Measurements from ENCODE around the gene NMNAT2.
A peak's percentile ranks its signal among the peaks of the same experiment; 100 is the strongest.

The NMNAT2 gene

DNA sequence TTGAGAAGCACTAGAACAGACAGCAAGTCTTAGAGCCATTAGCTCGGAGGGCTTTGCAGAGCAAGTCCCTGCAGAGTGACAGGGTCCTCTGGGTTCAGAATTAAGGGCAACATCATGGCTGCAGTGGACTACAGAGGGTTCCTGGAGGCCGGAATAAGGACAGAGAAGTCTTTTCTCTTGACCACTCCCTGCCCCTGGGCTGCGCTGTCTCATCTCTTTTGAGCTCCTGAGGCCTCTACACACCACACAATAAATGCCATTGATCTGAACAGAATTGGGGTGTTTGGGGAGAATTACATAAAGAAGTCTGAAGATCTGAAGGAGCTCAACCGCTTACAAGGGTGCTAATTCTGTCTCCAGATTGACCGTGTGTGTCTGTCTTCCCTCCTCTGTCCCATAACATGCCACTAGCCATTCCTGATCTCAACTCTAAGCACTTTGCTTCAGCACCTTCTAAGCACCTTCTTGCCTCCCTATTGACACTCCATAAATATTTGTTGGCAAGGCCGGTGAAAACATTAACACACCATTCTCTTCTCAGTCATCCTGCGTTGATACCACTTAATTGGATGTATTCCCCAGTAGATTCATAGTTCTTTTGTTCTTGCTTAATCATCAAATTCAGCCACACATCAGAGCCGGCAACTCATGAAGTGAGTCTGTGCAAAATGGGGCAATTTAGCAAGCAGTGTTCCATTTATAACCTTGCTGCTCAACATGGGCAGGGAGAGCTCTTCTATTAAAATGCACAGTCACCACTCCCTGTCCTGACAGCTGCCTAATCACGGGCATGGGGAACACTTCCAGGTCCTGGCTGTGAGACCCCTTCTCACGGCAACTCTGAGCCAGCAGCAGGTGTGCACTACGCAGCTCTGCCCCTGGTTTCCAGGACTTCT is 49.7 kb downstream of the NMNAT2 start:
- DNase-seq, result peak in 1 of 10 donors; percentile 75
- intact Hi-C loops (cut with DNase I), result no loop called here

DNA sequence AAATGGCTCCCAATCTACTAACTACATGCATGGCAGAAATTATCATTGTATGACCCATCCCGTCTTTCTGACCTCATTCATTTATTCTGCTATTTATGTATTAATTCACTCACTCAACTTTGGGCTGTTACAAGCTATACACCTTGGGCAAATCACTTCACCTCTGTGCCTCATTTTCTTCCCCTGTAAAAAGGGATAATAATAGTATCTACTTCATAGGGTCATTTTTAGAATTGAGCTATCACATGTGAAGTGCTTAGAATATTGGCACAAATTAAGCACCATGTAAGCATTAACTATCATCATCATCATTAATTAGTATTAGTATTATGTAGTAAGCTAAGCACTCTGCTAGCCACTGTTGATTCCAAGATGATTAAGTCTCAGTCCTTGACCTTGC is 52.1 kb downstream of the NMNAT2 start:
- no peak for DNase-seq
- intact Hi-C loops (cut with DNase I), result no loop called here

DNA sequence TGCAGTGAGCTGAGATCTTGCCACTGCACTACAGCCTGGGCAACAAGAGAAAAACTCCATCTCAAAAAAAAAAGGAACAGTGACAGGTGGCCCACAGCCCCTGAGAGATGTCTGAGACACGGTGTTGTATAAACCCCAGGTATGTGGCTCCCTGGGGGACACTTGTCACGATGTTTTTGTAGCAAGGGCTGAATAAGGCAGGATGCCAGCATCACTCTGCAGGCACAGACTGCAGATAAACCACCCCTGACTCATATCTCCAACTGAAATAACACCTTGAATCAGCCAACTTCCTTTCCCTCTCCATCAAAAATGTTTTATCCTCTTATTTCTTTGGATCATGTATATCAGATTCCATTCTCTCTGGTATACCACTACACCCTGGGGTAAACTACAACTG is 52.5 kb downstream of the NMNAT2 start:
- DNase-seq, result peak in 5 of 10 donors; percentile 19 to 81 (median 42)
- intact Hi-C loops (cut with DNase I), result no loop called here

DNA sequence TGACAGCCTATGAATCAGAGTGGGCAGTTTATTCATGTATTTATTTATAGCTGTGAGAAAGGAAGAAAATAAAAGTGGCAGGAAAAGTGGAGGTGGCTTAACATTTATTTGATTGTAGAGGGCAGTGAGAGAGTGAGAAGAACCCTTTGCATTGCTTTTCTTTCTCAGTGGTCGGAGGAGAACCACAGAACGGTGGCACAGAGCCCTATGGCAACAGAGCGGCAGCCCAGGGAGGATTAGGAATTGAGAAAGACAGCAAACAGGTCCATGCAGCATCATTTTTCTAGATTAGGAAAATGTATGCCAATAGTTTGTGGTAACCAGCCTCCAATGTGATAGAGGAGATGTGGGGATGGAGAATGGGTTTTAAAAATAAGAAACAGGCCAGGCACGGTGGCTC is 53.1 kb downstream of the NMNAT2 start:
- no peak for DNase-seq
- intact Hi-C loops (cut with DNase I), result no loop called here

DNA sequence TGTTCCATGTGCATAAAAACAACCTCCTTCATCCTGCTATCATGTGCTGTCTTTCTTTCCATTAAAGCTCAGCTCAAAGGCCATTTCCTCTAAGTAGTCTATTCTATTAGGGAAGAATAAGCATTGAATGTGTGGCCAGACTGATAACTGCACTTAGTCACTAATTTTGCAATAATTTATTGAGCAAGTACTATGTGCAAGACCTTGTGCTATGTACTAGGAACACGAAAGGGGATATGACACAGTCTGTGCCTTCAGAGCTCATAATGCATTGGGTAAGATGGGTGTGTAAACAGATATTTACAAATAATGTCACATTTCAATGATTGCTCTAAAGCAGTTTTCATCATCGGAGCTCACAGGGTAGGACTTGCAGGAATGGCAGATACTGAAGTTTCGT is 54.2 kb downstream of the NMNAT2 start:
- intact Hi-C loops (cut with DNase I), result no loop called here
- no peak for DNase-seq

DNA sequence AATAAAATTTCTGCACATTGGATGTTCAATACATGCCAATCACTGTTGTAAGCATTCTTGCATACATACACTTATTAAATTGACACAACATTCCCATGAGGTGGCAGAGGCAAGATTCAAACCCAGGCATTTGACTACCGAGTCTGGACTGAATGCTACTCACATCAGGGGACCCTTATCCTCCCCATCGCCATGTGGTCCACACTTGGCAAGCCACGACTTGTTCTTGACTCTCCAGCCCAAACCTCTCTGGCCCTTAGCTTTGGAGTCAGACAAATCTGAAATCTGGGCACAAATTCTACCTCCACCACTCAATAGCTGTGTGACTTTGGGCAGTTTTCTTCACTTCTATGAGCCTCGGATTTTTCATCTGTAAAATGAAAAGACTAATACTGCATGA is 57.1 kb downstream of the NMNAT2 start:
- intact Hi-C loops (cut with DNase I), result no loop called here
- DNase-seq, result no peak

DNA sequence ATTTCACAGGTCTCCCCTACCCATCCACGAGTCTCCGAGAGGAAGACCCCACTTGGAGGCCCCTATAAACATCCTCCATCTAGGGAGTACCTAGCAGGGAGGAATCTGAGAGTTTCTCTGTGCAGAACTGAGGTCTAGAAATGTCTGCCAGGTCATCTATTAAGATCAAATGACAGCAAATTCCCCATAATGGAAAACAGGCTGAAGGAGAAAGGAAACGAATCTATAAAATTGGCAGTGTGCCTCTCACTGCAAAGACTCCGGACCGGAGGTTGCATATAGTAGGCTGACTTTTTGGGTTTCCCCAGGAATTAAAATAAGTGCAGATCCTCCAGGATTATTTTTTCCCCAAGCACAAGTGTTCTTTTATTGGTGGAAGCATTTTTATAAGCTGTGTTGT is 57.7 kb downstream of the NMNAT2 start:
- intact Hi-C loops (cut with DNase I), result no loop called here
- no peak for DNase-seq

DNA sequence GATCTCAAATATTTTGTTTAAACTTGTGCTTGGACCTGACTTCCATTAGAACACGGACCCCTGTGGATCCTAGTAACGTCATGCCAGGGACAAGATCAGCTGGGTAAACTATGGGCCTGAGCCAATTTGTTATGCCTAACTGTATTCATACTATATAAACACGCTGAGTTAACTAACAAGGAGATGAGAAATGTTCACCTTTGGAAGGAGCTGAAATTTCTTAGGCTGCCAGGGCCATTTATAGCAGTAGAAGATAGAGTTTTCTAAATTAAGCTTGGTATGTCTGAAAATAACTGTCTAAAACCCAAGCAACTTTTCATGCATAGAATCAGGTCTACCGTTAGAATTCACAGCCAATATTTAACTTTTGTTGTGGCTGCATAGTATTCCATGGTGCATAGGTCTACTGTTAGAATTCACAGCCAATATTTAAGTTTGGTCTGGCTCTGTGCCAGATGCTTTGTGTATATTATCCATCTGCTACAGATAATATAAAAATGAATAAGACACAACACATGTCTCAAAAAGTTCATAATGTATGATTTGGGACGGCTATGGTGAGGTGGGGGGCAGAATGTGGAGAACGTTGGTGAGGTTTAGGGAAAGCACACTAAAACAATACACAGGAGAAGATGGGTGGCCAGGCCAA is 61.5 kb downstream of the NMNAT2 start:
- intact Hi-C loops (cut with DNase I), result no loop called here
- DNase-seq, result no peak

DNA sequence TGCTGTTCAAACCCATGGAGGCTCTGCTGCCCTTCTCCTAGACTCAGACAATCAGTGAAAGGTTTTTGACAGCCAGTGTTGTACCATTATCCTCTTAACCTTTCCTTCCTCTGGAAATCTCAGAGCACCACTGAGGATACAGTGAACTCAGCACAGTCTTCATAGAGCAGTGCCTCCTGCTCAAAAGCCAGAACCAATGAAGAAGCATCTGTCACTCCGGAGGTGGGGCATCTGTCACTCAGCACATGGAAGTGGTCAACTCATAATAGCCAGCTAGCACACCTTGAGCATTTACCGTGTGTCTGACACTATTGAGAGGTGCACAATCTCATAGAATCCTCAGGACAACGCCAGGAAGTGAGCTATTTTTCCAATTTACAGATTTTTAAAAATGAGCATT is 62.4 kb downstream of the NMNAT2 start:
- intact Hi-C loops (cut with DNase I), result no loop called here

DNA sequence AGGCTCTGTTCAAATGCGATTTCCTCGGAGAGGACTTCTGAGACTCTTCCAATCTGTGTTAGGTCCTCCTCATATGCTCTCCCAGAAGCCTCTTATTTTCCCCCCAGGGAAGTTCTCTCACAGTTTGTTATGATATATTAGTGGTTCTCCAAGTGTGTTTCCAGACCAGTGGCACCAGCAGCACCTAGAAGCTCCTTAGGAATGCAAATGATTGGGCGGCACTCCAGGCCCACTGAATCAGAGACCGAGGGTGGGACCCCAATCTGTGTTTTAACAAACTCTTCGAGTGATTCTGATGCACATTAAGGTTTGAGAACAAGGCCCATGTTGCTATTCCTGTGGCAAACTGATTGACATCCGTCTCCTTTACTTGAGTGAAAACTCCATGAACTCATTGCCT is 63.0 kb downstream of the NMNAT2 start:
- DNase-seq, result no peak
- intact Hi-C loops (cut with DNase I), result no loop called here

More for the DNA sequence above, 62.4 kb downstream of the NMNAT2 start:
- no peak for DNase-seq

DNA sequence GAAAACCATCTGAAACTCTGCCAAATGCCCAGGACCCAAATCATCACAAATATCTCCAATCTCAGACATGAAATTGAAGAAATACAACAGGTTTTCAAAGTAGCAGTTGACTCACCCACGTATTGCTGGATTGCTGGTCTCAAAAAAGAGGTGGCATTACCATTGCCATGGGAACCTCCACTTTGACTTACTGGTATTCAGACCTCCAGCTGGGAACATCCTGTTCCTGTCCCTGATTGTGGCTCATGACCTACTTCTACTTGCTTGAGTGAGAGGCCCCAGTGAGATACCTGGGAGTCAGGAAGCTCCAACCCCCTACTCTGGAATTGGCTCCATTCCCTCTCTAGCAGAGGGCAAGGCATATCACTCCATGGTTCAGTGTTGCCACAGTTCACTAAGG is 64.6 kb downstream of the NMNAT2 start:
- intact Hi-C loops (cut with DNase I), result no loop called here
- DNase-seq, result no peak

DNA sequence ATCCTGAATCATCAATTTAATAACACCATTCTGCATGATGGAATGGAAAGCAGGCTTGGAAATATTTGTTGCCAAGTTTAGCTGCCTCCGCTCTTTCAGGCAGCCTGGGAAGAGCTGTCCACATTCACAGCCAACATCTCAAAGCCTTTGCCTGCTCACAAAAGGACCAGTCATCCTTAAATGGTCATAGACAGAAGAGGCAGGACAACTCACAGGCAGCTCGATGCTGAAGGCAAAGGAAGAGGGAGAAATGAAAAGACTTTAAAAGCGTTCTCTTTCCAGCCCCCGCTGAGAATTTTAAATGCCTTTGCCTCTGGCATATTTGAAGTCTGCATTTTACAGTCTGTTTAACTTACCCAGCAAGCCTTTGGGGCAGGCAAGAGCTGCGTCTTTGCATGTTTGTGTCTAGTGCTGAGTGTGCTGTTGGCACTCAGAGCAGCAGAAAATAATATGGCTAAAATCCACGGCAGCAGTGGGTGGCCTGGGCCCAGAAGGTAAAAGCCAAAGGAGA is 68.9 kb downstream of the NMNAT2 start:
- intact Hi-C loops (cut with DNase I), result no loop called here
- peak in 7 of 10 donors; percentile 19 to 89 (median 48) for DNase-seq

DNA sequence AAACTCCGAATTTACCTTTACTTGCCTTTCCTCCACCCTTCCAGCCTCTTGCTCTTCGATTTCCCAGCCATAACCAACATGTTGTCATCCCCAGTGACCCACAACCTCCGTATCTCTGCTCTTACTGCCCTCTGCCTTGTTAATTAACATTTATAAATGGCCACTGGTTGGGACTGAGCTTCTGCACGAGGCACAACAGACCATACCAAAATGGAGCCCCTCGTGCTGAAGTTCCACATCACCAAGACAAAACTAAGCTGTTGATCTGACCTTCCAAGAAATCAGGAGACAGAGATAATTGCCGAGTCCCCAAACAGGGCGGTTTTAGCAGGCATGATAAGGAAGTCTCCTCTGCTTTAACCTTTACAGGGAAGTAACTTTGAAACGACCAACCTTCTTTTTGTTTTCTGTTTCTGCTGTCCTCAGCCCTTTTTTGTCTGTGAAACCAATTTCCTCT is 71.9 kb downstream of the NMNAT2 start:
- no peak for DNase-seq
- intact Hi-C loops (cut with DNase I), result no loop called here

DNA sequence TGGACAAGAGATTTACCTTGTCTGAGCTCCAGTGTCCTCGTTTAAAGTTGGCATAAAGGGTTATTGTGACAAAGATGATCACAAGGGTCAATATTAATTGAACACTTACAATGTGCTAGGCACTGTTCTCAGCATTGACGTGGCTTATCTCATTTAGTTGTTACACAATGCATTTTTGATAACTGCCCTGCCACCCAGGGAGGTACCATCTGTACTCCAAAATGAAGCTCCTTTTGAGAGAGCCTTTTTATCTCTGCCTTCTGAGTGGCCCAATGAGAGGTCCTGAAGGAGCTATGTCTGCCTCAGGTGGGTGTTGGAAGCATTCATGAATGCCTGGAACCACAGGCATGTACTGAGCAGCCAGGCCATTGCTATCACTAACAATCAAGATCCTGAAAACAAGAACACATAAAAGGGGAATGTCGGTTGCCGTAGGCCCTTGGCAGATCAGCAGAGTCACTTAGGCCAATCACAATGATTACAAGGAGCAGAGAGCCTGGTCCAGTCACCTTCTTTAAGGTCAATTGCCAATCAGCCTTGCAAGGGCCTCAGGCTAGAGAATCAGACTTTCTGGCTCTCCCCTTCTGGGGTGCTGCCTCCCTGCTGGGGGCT is 78.5 kb downstream of the NMNAT2 start:
- DNase-seq, result no peak
- intact Hi-C loops (cut with DNase I), result no loop called here

DNA sequence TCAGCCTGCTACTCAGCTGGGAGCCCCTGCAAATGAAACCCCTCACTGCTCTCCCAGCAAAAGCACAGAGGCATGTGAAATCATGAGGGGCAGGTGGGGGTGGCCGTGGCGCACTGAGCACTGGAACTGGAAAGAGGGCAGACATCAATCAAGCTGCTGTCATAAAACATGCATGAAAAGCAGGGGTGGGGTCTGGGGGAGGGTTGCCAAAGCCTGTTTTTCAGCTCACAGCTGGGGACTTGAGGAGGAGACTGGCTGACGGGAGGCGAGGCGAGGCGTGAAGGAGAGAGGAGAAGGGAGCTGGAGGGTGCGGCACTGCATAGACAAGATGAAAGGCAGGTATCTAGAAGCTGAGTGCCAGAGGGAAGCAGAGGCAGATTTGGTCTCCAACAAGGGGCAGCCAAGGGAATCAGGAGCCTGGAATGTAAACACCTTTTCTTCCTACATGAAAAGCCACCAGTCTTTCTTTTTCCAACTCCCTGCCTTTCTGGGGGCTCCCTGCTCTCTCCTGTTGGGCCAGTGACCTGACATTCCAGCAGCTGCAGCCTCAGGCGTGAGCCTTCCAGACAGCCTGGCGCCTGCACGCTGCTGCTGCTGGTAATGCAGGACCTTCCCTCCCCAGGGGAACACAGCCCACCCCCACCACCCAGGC is 87.0 kb downstream of the NMNAT2 start:
- no peak for DNase-seq
- intact Hi-C loops (cut with DNase I), result no loop called here

DNA sequence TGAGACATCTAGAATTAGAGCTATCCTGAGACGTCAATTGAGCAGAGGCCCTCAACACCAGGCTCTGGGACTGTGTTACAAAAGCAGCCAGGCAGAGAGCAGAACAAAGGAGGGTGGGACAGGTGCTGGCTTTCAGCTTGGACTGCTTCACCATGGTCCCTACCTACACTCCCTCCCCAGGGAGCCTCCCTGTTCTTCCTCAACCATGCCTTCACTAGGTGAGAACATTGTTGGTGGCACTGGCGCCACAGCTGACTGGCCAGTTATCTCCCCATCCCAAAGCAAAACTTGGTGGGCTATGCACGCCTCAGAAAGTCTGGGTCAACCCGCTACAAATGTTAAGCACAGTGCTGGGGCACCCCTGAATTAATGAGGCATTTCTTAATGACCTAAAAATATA is 87.8 kb downstream of the NMNAT2 start:
- intact Hi-C loops (cut with DNase I), result no loop called here
- DNase-seq, result no peak

DNA sequence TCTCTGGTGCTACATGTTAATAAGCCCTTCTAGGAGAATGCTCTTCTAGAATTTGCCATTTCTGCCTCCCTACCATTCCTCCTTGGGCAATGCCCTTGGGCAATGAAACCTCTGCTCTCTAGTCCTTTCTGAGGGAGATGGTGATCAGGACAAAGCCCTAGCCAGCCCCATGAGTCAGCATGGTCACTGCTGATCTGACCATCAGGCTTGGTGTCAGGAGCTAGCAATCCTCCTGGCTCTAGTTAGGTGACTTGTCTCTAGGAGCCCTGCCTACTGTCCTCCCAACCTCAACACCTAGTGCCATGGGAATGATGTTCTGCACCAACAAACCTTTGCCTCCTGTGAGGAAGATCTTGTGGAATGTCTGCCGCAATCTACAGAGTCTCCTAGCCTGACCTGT is 89.8 kb downstream of the NMNAT2 start:
- DNase-seq, result no peak
- intact Hi-C loops (cut with DNase I), result no loop called here

DNA sequence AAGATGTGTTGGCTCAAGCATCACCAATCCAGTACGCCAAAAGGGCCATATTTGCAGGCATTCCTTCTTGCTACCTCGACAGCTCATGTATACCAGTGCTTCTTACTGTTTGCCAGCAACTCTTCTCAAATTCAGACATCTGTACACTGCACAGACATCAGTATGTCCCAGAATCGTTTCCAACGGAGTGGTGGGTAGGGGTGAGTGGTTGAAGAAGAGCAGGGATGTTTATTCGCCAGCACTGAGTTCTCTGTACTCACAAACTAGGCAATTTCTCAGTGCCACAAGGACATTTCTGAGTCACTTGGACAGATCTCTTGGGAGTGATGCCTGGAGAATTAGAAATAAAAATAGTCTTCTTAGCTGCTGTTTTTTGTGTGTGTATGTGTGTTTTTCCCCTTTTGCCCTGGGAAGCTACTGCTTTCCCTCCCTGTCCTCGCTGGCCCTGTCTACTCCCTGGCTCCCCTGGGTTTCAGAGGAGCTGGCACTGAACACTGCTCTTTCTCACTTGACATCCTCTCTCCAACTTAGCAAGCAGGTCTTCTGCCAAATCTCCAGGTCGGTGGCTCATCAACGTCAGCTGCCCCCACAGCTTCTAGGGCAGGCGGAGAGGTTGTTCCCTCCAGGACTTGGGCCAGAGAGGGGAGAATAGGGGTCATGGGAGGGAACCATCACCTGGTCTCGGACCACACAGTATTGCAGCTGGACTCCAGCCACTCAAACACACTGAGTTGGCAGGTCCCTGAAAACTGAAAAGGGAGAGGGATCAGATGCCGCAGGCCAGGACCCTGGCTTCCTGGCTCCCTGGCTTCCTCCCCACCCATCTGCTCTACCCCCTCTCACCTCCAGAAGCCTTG is 90.5 kb downstream of the NMNAT2 start:
- no peak for DNase-seq
- intact Hi-C loops (cut with DNase I), result no loop called here

DNA sequence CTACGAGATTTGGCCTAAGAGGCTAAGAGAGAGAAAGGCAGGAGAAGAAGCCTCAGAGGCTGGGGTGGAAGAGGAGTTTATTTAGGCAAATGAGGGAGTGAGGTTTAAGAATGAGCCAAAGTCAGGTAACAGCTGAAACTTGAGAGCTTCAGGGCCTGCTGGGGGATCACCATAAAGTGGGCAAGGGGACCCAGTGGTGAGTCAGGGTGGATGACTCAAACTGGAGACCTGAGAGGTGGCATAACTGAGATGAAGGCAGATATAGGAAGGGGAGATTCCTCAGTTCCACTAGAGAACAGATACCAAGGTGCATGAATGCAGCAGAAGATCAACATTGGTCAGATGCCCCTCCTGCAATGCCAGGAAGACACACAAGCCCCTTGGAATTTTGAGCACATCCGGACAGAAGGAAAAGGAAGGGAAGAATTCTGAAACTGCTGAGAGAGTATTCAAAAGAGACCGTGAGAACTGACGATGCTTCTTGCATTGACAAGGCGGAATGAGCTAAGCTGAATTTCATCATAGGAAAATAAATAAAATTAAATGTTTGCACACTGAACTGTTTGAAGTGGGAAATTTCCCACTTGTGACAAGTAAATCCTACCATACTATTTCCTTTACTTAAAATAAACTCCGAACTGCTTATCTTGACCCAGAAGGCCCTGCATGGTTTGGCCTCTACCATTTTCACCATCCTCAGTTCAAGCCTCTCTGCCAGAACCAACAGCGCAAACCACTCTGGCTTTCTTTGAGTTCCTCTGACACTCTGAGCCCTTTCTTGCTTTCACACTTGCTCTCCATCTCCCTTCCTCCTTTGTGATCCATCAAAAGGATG is 94.1 kb downstream of the NMNAT2 start:
- no peak for DNase-seq
- intact Hi-C loops (cut with DNase I), result no loop called here

Measured in posterior cingulate gyrus (tissue), 11 donors.